Uterus (tissue), 4 donors: ENCODE results near the gene AHDC1. TPM values are rescaled to one million over a fixed set of nuclear protein-coding genes. Genes with fewer than 3 reads are reported as not detected.

Source experiments
- DNase-seq, 2 donors: peaks; one replicate each; pipeline ENCODE4 v3.0.0-alpha.2; 2019 to 2020
- H3K27ac ChIP-seq, 2 donors: fragments of 200-600 bp; sonication (generic); 1 replicate in 1 of 2; 2 replicates in 1 of 2; pipeline ENCODE4 v1.5.1; 2016 to 2018
- H3K27me3 ChIP-seq, 2 donors: fragments of 200-600 bp; sonication (generic); one replicate each; pipeline ENCODE4 v1.5.1; 2018 to 2019; ENCODE audit warnings: control low read depth in 1 of 2
- H3K36me3 ChIP-seq, 2 donors: fragments of 200-600 bp; sonication (generic); one replicate each; pipeline ENCODE4 v1.5.1; 2019; ENCODE audit warnings: control low read depth in 1 of 2
- H3K4me1 ChIP-seq, 2 donors: fragments of 200-600 bp; sonication (generic); one replicate each; pipeline ENCODE4 v1.5.1; 2018 to 2019; ENCODE audit warnings: control low read depth in 1 of 2
- H3K4me3 ChIP-seq, 2 donors: fragments of 200-600 bp; sonication (generic); 1 replicate in 1 of 2; 2 replicates in 1 of 2; pipeline ENCODE4 v1.5.1; 2018 to 2019; ENCODE audit warnings: mild to moderate bottlenecking in 1 of 2
- H3K9me3 ChIP-seq, 2 donors: fragments of 200-600 bp; sonication (generic); one replicate each; pipeline ENCODE4 v1.5.1; 2019; ENCODE audit warnings: control low read depth in 1 of 2
- CTCF ChIP-seq, 4 experiments: fragments of 200-600 bp in 2 of 4; fragments of 450-650 bp in 2 of 4; sonication (generic) in 2 of 4; IDR thresholded peaks; one replicate each; pipeline ENCODE4 v1.5.1; 2016 to 2019; ENCODE audit warnings: antibody characterized with exemption in 4 of 4, mild to moderate bottlenecking in 2 of 4, moderate library complexity in 1 of 4
- POLR2A ChIP-seq, 2 donors: fragments of 450-650 bp; IDR thresholded peaks; one replicate each; pipeline ENCODE4 v1.6.1; 2016; ENCODE audit warnings: antibody characterized with exemption in 2 of 2, mild to moderate bottlenecking in 1 of 2, moderate library complexity in 1 of 2
- intact Hi-C: fragments of 100-400 bp; cut with DNase I; formaldehyde crosslinking; loops from one replicate; pipeline ENCODE4 v1.15.1; 2023; ENCODE audit warnings: low total_unique reads
- total RNA-seq, 4 donors: library from RNA; depleted of rRNA in 3 of 4; stranded (reverse); fragments of >200 nt in 3 of 4; gene quantifications; one replicate each; pipeline versions ENCODE4 v1.1.0 to v1.2.4, GENCODE V29; 2014 to 2023
- donor health status: DM: yes; HTN: yes; CAD: no.

Gene AHDC1
- total RNA-seq, 4 donors from 2014 or later = 11.2 to 179 (median 50.7) TPM

GRCh38 chr1:27605796-27606707, 2.1 kb upstream of the AHDC1 start:
- H3K27ac ChIP-seq = no peak overlapping the region
- TF ChIP-seq POLR2A (IDR thresholded peaks at IDR 0.05) = no peak
- TF ChIP-seq CTCF (IDR thresholded peaks at IDR 0.05) = peak; percentile 90 to 97 (median 92)
- no peaks in the 10 kb centered on the region for H3K27me3 ChIP-seq
- H3K9me3 ChIP-seq = no peaks in the 10 kb centered on the region
- peak; percentile 65 to 66 for DNase-seq
- intact Hi-C loops = loop anchor here (5.0 to 10.0 kb wide), 4 partner anchors 49 to 204 kb away; no protein-coding TSS in a partner anchor
- no peaks in the 10 kb centered on the region for H3K4me1 ChIP-seq
- no peaks in the 10 kb centered on the region for H3K36me3 ChIP-seq
- H3K4me3 ChIP-seq = no peak overlapping the region

- Histone ChIP-seq H3K9me3 (no peaks in the 10 kb centered on the region), H3K4me1 (peaks cover 0 to 1% of the 10 kb centered on the region in 2 donors), H3K27me3 (no peaks in the 10 kb centered on the region), H3K36me3 (no peaks in the 10 kb centered on the region), H3K27ac (no peak overlapping the region), H3K4me3 (no peak overlapping the region)
- TF ChIP-seq CTCF (IDR thresholded peaks at IDR 0.05) (no peak), POLR2A (IDR thresholded peaks at IDR 0.05) (no peak)
- no peak for DNase-seq
- intact Hi-C loops = loop anchor here (5.0 to 10.0 kb wide), 4 partner anchors 48 to 203 kb away; no protein-coding TSS in a partner anchor
Measured at GRCh38 chr1:27605300-27605766, 1.4 kb upstream of the AHDC1 start.

GRCh38 chr1:27604579-27605299, 795 bp upstream of the AHDC1 start:
- Histone ChIP-seq H3K27me3 (no peaks in the 10 kb centered on the region), H3K4me3 (peak overlapping the region; percentile 63 to 91), H3K4me1 (peaks cover 0 to 7% of the 10 kb centered on the region in 2 donors), H3K36me3 (no peaks in the 10 kb centered on the region), H3K9me3 (no peaks in the 10 kb centered on the region), H3K27ac (peak overlapping the region; percentile 92 to 99)
- no peak for DNase-seq
- intact Hi-C loops = loop anchor here (5.0 to 10.0 kb wide), 5 partner anchors 37 to 202 kb away; no protein-coding TSS in a partner anchor
- TF ChIP-seq CTCF (IDR thresholded peaks at IDR 0.05) = no peak
- TF ChIP-seq POLR2A (IDR thresholded peaks at IDR 0.05) = no peak

- Histone ChIP-seq H3K36me3 (no peaks in the 10 kb centered on the region), H3K4me3 (peak overlapping the region; percentile 63 to 91), H3K27me3 (no peaks in the 10 kb centered on the region), H3K9me3 (no peaks in the 10 kb centered on the region), H3K4me1 (peaks cover 0 to 20% of the 10 kb centered on the region in 2 donors), H3K27ac (peak overlapping the region; percentile 92 to 99)
- intact Hi-C loops = loop anchor here (5.0 to 10.0 kb wide), 3 partner anchors 36 to 78 kb away; no protein-coding TSS in a partner anchor
- DNase-seq = no peak
- TF ChIP-seq CTCF (IDR thresholded peaks at IDR 0.05) = no peak
- TF ChIP-seq POLR2A (IDR thresholded peaks at IDR 0.05) = no peak
Measured at GRCh38 chr1:27603309-27603680, 649 bp downstream of the AHDC1 start.
